Skin epidermis (tissue), 12 donors: Measurements from ENCODE around the gene CDH23.

Experiments used
- H3K27ac ChIP-seq, 21 experiments: fragments of 200-600 bp; sonication (generic) in 11 of 21; one replicate each; pipeline ENCODE4 v1.5.0; 2020; ENCODE audit warnings: mild to moderate bottlenecking in 3 of 21, inconsistent platforms in 2 of 21, moderate library complexity in 2 of 21
- H3K4me3 ChIP-seq, 7 experiments: fragments of 200-600 bp; sonication (generic) in 2 of 7; one replicate each; pipeline ENCODE4 v1.5.0; 2020; ENCODE audit warnings: inconsistent platforms in 2 of 7, mild to moderate bottlenecking in 2 of 7, moderate library complexity in 1 of 7

Gene CDH23

GRCh38 chr10:71797533-71798307 is 401.0 kb downstream of the CDH23 start:
- no peak overlapping the region for H3K4me3 ChIP-seq
- H3K27ac ChIP-seq, result no peak overlapping the region

- Histone ChIP-seq H3K4me3 (no peak overlapping the region), H3K27ac (no peak overlapping the region)
These were observed 401.5 kb downstream of the CDH23 start for GRCh38 chr10:71798308-71798624.

- no peak overlapping the region for H3K4me3 ChIP-seq
- no peak overlapping the region for H3K27ac ChIP-seq
These were observed 402.4 kb downstream of the CDH23 start for GRCh38 chr10:71799112-71799511.

GRCh38 chr10:71799608-71800453 is 403.1 kb downstream of the CDH23 start:
- H3K4me3 ChIP-seq, result no peak overlapping the region
- no peak overlapping the region for H3K27ac ChIP-seq

- Histone ChIP-seq H3K27ac (no peak overlapping the region), H3K4me3 (no peak overlapping the region)
These were observed 404.6 kb downstream of the CDH23 start for GRCh38 chr10:71801361-71801760.

GRCh38 chr10:71802235-71802634 is 405.5 kb downstream of the CDH23 start:
- H3K4me3 ChIP-seq, result no peak overlapping the region
- H3K27ac ChIP-seq, result no peak overlapping the region

- Histone ChIP-seq H3K27ac (no peak overlapping the region), H3K4me3 (no peak overlapping the region)
These were observed 406.2 kb downstream of the CDH23 start for GRCh38 chr10:71802715-71803488.

- H3K27ac ChIP-seq, result peak overlapping the region in 1 of 21 experiments; percentile 29
These were observed 407.4 kb downstream of the CDH23 start for GRCh38 chr10:71804077-71804476.

GRCh38 chr10:71805776-71806703 is 409.3 kb downstream of the CDH23 start:
- Histone ChIP-seq H3K27ac (no peak overlapping the region), H3K4me3 (no peak overlapping the region)

More at GRCh38 chr10:71804077-71804476, 407.4 kb downstream of the CDH23 start:
- no peak overlapping the region for H3K4me3 ChIP-seq

GRCh38 chr10:71806704-71807556 is 410.2 kb downstream of the CDH23 start:
- no peak overlapping the region for H3K4me3 ChIP-seq
- H3K27ac ChIP-seq, result no peak overlapping the region

GRCh38 chr10:71807557-71808510 is 411.1 kb downstream of the CDH23 start:
- H3K27ac ChIP-seq, result no peak overlapping the region
- no peak overlapping the region for H3K4me3 ChIP-seq

GRCh38 chr10:71809628-71810027 is 412.9 kb downstream of the CDH23 start:
- H3K4me3 ChIP-seq, result no peak overlapping the region
- no peak overlapping the region for H3K27ac ChIP-seq

- Histone ChIP-seq H3K27ac (no peak overlapping the region), H3K4me3 (no peak overlapping the region)
These were observed 413.5 kb downstream of the CDH23 start for GRCh38 chr10:71810048-71810750.

GRCh38 chr10:71811351-71811750 is 414.6 kb downstream of the CDH23 start:
- H3K27ac ChIP-seq, result no peak overlapping the region
- H3K4me3 ChIP-seq, result no peak overlapping the region

- Histone ChIP-seq H3K4me3 (no peak overlapping the region), H3K27ac (no peak overlapping the region)
These were observed 415.5 kb downstream of the CDH23 start for GRCh38 chr10:71812016-71812912.
